KOPT-K1 (cell line): ENCODE data around the gene UBAC2.

Source experiments
- H3K27ac ChIP-seq: fragments of 200-600 bp; sonication (generic); 2 replicates; pipeline ENCODE4 v1.5.1; 2016; ENCODE audit warnings: antibody characterized with exemption, mild to moderate bottlenecking, low read depth, low read length; ENCODE audit not compliant: poor library complexity, severe bottlenecking
- H3K36me3 ChIP-seq: fragments of 200-600 bp; sonication (generic); 2 replicates; pipeline ENCODE4 v1.5.1; 2017; ENCODE audit warnings: antibody characterized with exemption, mild to moderate bottlenecking, low read length, moderate library complexity; ENCODE audit not compliant: insufficient read depth
- H3K9me3 ChIP-seq: fragments of 200-600 bp; sonication (generic); 2 replicates; pipeline ENCODE4 v1.5.1; 2017; ENCODE audit warnings: antibody characterized with exemption, low read length, mild to moderate bottlenecking; ENCODE audit not compliant: insufficient read depth, poor library complexity, severe bottlenecking

UBAC2 gene, protein sequence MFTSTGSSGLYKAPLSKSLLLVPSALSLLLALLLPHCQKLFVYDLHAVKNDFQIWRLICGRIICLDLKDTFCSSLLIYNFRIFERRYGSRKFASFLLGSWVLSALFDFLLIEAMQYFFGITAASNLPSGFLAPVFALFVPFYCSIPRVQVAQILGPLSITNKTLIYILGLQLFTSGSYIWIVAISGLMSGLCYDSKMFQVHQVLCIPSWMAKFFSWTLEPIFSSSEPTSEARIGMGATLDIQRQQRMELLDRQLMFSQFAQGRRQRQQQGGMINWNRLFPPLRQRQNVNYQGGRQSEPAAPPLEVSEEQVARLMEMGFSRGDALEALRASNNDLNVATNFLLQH

DNA sequence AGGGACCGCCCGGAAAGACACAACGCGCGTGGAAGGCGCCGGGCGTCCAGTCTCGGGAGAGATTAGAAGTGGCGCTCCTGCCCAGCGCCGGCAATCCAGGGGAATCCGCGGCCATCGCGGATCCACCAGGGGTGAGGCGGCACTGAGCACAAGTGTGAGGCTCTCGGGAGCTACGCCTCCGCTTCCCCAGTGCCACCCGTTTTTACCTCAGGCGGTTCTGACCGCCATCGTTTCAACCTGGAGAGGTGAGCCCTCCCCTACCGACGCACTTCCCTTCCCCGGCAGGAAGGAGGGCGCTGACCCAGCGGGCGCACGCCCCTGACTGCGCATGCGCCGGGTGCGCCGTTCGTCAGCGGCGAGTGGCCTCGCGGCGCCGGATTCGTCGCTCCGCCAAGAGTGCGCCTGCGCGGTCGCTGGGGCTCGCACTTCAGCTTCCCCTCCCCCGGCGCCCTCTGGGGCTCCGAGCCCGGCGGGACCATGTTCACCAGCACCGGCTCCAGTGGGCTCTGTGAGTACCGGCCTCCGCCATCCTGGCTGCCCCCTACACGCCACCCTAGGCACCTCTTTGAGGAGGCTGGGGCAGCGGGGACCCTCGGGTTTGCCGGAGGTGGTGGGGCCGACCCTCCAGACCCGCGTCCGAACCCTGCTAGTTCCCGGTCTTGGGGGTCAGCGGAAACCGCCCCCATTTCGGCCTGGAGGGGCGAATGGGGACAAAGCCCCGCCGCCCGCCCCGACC is at the start of gene UBAC2:
UBAC2 (plus strand) TSS at position 423 of the 736 bp plus-strand sequence; CDS start at position 478, 55 bp downstream.
- Histone ChIP-seq H3K9me3 (no peaks in the 10 kb centered on the region), H3K27ac (peak within 1 kb of the TSS; percentile 95), H3K36me3 (peaks cover 2% of the 10 kb centered on the region)

DNA sequence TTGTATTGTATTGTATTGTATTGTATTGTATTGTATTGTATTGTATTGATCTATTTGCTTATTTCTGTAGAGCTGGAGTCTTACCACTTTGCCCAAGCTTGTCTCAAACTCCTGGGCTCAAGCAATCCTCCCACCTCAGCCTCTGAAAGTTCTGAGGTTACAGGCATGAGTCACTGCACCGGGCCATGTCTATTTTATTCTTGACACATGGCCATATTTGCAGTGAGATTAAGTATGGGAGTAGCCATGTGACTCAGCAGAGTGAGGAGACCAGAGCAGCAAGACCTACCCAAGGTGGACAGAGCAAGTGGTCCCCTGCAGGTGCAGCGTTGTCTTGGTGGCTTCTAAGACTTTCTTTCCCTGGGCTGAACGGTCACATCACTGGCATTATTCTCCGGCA is 49.1 kb upstream of the UBAC2 start:
- Histone ChIP-seq H3K9me3 (no peaks in the 10 kb centered on the region), H3K27ac (no peak overlapping the region)

DNA sequence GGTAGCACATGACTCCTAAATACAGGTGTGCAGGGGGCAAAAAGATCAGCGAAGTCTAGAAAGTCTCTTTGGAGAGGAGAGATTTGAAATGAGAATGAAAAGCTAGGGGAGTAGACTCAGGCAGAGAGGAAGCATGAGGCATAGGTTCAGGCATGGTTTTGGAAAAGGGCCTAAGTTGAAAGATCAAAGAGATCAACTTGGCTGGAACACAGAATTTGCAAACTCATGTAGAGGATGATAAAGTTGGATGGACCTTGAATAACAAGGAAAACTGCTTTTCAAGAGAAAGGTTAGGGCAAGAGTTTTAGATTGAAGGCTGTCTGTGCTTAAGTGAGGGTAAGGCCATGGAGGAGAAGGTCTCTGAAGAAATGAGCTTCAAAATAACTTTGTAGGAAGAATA is 47.4 kb upstream of the UBAC2 start:
- no peak overlapping the region for H3K27ac ChIP-seq
- no peaks in the 10 kb centered on the region for H3K9me3 ChIP-seq
- no peaks in the 10 kb centered on the region for H3K36me3 ChIP-seq

More for the DNA sequence above, 49.1 kb upstream of the UBAC2 start:
- H3K36me3 ChIP-seq, result no peaks in the 10 kb centered on the region

DNA sequence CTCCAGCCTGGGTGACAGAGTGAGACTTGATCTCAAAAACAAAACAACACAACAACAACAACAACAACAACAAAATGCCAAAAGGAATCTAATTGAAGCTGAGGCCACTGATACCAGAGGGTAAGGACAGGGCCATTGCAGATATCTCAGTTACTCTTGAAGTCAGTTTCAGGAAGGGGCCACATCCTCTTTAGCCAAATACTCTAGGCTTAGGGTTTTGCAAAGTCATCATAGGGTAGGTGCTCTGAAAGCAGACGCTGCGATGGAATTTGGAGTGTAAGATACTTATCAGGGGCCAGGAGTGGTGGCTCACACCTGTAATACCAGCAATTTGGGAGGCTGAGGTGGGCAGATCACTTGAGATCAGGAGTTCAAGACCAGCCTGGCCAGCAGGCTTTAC is 46.6 kb upstream of the UBAC2 start:
- no peaks in the 10 kb centered on the region for H3K36me3 ChIP-seq
- H3K9me3 ChIP-seq, result no peaks in the 10 kb centered on the region
- H3K27ac ChIP-seq, result no peak overlapping the region

DNA sequence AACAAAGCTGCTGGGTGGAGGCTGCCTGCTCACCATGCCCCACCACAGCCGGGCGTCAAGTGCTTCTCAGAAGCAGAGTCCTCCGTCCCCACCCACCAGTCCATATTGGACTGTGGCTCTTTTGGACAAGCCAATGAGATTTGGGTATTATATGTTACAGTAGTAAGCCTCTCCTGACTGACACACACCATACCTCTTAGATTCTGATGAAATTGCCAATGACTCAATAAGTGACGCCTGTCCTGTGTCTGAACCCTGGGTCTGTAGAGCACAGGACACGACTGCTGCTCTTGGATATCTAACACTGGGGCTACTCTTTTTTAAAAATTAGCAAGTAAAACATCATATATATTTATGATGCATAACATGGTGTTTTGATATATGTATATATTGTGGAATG is 44.8 kb upstream of the UBAC2 start:
- H3K9me3 ChIP-seq, result no peaks in the 10 kb centered on the region
- no peak overlapping the region for H3K27ac ChIP-seq

DNA sequence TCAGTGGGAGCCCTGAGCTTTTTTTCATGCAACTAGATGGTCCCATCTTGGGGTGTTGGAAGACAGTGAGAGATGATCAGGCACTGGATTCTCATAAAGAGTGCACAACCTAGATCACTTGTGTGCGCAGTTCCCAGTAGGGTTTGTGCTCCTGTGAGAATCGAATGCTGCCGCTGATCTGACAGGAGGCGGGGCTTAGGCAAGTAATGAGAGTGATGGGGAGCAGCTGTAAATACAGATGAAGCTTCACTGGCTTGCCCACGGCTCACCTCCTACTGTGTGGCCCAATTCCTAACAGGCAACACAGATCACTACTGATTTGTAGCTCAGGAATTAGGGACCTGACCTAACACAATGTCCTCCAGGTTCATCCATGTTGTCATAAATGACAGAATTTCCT is 43.6 kb upstream of the UBAC2 start:
- H3K27ac ChIP-seq, result no peak overlapping the region
- H3K9me3 ChIP-seq, result no peaks in the 10 kb centered on the region
- no peaks in the 10 kb centered on the region for H3K36me3 ChIP-seq

More for the DNA sequence above, 44.8 kb upstream of the UBAC2 start:
- H3K36me3 ChIP-seq, result no peaks in the 10 kb centered on the region

DNA sequence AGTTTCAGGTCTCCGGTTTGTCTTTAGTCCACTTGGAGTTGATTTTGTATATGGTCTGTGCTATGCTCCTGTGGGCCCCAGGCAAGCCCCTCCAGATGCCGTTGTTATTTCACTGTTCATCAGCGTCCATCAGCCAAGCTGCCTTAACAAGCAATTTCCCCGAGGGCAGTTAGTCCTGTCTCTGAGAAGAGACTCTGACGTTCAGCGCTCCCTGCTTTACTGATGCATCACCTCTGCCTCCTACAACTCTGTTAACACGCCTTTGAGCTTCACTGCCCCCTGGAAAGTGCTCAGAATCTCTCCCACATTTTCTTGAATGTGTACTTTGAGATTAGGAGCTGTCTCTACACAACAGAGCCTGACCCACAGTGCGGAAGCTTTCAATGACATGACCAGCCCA is 41.8 kb upstream of the UBAC2 start:
- H3K27ac ChIP-seq, result no peak overlapping the region

DNA sequence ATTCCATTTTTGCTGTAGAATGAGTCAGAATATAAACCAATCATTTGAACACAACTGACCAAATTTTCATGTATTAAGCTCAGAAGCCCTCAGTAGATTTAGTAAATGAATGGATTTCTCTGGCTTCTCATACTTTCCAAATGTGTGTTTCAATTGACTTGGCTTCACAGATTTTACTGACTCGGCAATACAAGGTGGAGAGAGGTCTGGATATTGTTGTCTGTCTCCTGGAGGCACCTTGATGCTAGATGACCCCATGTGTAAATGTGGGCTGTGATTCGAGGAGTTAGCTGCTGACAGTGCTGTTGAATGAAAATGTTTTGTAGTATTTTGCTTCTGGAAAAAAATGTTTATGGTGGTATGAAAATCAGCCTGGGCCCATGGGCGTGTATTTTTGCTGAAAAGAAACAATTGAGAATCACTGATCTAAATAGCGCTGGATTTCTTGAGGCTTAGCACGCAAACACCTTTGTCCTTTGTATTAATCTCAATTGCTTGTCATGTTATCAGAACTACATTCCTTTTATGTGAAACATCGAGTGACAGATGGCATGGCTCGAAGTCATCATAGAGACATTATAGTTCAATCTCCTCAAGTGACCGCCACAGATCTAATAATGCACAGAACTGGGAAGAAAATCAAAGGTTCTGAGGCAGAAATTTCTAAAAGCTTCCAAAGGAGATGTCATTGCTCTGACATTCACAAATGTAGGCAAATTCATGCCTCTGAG is 41.2 kb upstream of the UBAC2 start:
- no peak overlapping the region for H3K27ac ChIP-seq
- no peaks in the 10 kb centered on the region for H3K36me3 ChIP-seq
- no peaks in the 10 kb centered on the region for H3K9me3 ChIP-seq

More for the DNA sequence above, 41.8 kb upstream of the UBAC2 start:
- no peaks in the 10 kb centered on the region for H3K36me3 ChIP-seq
- H3K9me3 ChIP-seq, result no peaks in the 10 kb centered on the region

DNA sequence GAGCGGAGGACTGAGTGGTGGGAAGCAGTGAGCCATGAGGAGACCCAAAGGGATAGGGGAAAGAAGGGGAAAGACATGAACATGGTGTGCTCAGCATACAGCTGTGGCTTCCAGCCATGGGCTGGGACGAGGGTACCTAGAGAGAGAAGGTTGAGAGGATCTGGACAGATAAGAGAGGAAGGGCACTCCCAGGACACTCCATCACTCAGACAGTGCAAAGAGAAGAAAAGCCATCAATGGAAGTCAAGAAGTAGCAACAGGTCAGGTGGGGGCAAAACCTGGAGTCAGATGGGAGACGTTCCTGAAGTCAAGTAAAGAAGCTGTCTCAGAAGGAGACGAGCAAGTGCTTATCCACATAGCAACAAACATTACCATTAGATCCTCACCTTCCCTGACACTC is 40.2 kb upstream of the UBAC2 start:
- Histone ChIP-seq H3K27ac (no peak overlapping the region), H3K9me3 (no peaks in the 10 kb centered on the region), H3K36me3 (no peaks in the 10 kb centered on the region)

DNA sequence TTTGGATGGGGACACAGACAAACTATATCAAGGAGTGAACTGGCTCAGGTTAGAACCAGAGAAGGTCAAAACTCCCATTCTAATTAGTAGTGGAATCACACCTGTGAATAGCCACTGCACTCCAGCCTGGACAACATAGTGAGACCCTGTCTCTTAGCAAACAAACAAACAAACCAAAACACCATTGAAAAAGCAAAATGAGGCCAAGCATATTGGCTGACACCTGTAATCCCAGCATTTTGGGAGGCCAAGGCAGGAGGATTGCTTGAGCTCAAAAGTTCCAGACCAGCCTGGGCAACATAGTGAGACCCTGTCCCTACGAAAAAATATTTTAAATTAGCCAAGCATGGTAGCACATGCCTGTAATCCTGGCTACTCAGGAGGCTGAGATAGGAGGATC is 39.1 kb upstream of the UBAC2 start:
- H3K9me3 ChIP-seq, result no peaks in the 10 kb centered on the region
- no peaks in the 10 kb centered on the region for H3K36me3 ChIP-seq
- no peak overlapping the region for H3K27ac ChIP-seq

DNA sequence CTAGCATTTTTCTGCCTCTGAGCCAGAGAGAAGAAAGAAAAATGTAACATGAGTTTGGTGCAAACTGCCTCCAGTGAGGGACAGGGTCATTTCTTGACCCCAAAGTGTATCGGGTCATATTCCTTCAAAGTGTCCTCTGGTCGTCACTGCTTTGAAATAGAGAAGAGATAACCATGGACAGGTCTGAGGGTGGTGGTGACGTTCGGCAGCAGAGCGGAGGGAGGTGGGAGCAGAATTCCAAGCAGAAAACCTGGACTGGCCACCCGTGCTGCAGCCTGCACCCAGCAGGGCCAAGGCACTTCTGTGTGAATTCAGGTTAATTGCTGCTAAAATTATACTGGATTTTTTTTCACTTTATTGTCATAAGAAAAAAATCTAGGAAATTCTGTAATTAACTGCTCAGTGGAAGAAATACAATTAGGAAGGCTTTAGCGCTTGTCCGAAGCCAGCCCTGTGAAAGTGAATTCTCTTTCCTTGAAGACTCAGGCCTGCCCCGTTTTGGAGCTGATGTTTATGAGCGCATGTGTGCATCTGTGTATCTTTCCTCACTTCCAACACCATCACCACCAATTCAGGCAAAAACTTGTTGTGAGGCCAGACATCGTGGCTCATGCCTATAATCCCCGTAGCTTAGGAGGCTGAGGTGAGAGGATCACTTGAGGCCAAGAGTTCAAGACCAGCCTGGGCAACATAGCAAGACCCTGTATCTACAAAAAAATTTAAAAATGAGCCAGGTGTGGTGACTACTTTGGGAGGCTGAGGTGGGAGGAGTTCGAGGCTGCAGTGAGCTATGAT is 37.9 kb upstream of the UBAC2 start:
- no peak overlapping the region for H3K27ac ChIP-seq
- no peaks in the 10 kb centered on the region for H3K36me3 ChIP-seq
- no peaks in the 10 kb centered on the region for H3K9me3 ChIP-seq

DNA sequence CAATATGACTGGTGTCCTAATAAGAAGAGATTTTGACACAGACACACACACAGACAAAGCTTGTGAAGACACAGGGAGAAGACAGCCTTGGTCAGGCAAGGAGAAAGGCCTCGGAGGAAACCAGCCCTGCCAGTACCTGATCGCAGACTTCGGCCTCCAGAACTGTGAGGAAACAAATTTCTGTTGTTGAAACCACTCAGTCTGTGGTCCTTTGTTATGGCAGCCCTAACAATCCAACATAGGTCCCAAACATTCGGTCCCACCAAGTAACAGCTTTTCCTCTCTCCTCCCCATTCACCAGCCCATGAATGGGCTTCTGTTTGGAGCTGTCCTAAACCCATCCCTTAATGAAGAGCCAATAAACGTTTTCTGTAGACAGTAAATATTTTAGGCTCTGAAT is 36.4 kb upstream of the UBAC2 start:
- Histone ChIP-seq H3K36me3 (no peaks in the 10 kb centered on the region), H3K27ac (no peak overlapping the region), H3K9me3 (no peaks in the 10 kb centered on the region)

DNA sequence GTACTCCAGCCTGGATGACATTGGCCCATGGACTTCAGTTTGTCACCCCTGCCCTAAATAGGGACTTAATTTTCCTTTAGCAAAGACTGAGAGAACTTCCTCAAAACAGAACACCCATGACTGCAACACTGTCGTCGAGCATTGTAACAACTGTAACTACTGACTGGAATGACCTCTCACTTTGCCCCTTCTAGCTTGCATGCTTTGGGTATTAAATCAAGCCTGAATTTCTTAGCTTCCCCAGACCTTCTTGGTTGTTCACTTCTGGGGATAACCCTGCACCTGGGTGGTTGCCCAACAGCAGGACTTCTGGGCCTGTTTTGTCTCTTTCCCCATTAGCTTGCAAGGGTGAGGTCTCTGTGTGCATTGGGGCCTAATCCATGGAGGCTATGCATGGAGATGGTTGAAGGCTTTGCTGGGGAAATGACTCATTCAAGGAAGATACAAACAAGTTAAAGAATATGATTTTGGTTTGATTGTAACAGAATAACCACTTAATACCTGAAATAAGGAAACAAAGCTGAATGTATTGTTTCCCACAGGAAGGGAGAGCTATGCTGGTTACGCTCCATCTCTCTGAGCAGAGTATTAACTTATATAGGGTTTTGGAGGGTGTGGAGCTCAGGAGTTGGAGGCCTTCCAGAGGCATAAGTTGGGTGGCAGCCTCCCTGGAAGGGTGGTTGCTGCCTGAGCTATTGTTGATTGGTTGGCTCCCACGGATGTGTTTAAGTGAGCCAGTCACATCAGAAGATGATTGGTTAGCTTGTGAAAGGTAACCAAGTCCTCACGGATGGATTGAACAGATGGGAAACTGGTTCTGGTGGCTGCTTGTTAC is 34.7 kb upstream of the UBAC2 start:
- Histone ChIP-seq H3K36me3 (no peaks in the 10 kb centered on the region), H3K9me3 (no peaks in the 10 kb centered on the region), H3K27ac (no peak overlapping the region)

DNA sequence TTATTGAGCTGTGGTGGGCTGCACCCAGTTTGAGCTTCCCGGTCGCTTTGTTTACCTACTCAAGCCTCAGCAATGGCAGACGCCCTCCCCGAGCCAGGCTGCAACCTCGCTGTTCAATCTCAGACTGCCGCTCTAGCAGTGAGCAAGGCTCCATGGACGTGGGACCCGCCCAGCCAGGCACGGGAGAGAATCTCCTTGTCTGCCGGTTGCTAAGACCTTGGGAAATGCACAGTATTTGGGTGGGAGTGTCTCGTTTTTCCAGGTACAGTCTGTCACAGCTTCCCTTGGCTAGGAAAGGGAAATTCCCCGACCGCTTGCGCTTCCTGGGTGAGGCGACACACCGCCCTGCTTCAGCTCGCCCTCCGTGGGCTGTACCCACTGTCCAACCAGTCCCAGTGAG is 27.7 kb upstream of the UBAC2 start:
- Histone ChIP-seq H3K27ac (no peak overlapping the region), H3K9me3 (no peaks in the 10 kb centered on the region), H3K36me3 (no peaks in the 10 kb centered on the region)
